VCaP (cell line): ENCODE data around the gene SKI.

ENCODE experiments used
- H3K27ac ChIP-seq: fragments of 450-650 bp; 2 replicates; pipeline ENCODE4 v1.5.1; 2017
- TF ChIP-seq, protein P1 (sequence below): fragments of 450-650 bp; conservative IDR thresholded peaks from 2 replicates; pipeline ENCODE4 v1.5.1; 2017; ENCODE audit warnings: mild to moderate bottlenecking, moderate library complexity

SKI gene

DNA sequence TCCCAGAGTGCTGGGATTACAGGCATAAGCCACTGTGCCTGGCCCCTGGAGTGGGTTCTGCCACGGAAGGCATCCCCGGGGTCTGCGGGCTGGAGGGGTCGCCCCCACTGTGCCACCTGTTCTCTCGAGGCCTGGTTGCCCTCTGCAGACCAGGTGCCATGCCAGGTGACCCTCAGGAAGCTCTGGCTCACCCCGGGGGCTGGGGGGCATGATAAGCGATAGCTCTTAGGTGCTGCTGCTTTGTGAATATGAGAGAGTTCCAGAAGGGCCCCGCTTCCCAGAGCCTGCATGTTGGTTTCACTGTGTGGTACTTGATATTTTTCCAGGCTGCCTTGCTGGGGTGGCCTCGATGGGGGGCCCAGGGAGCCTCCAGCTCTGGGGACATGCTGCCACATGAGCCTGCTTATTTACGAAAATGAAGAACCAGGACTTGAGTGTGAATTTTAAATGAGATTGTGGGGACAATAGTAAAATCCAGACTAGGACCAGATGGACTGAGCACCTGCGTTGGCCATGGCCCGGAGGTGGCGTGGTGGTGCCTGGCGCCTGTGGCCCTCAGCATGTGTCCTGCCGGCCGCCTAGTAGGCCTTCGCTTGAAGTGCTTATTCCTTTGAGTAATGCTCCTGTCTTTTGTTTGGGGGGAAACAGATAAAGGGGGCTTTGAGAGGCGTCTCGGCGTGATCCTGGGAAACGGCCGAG, 7.3 kb downstream of the SKI start:
- H3K27ac ChIP-seq, result peak overlapping the region; percentile 93; the same call in 1 of the 2 replicates
- TF ChIP-seq, protein P1, sequence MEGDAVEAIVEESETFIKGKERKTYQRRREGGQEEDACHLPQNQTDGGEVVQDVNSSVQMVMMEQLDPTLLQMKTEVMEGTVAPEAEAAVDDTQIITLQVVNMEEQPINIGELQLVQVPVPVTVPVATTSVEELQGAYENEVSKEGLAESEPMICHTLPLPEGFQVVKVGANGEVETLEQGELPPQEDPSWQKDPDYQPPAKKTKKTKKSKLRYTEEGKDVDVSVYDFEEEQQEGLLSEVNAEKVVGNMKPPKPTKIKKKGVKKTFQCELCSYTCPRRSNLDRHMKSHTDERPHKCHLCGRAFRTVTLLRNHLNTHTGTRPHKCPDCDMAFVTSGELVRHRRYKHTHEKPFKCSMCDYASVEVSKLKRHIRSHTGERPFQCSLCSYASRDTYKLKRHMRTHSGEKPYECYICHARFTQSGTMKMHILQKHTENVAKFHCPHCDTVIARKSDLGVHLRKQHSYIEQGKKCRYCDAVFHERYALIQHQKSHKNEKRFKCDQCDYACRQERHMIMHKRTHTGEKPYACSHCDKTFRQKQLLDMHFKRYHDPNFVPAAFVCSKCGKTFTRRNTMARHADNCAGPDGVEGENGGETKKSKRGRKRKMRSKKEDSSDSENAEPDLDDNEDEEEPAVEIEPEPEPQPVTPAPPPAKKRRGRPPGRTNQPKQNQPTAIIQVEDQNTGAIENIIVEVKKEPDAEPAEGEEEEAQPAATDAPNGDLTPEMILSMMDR, result no peak

DNA sequence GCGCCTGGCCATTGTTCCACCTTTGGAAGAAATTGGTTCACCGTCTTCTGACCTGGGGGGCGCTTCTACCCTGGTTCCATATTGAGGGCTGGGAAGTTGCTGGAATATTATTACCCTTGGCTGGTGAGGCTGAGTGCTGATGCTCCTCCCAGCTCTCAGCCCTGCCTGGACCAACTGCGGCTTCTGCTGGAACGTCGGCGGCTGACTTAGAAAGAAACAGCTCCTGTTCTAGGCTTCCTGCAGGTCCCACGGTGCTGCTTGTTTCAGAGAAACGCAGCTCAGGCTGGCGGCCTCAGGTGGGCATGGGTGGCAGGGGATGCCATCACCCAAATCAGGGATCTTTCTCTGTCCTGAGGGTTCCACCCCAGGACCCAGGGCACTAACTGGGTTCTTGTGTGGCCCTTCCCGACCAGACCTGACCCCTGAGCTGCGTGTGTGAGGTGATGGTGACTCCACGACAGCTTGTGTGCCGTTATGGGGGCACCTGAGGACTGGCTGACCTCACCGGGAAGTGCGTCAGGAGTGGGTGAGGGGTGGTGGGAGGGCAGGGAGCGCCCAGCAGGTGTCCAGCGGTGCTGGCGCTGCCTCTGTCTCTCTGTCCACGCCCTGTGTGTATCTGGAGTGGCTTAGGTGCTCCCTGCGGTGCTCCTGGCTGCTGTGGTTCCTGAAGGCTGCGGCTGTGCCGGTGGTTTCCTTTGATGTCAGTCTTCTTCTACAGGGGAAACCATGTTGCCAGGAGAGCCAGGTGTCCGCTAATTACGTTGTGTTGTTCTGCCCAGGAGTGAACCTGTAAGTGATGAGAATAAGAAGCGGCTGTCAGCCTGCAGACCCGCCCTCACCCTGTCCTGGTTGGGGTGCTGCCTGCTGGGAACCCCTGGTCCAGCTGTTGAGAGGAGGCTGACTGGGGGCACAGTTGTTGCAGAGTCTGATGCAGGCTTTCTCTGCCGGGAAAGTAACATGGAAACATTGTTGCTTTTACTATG, 8.9 kb downstream of the SKI start:
- peak overlapping the region; percentile 57; the same call in 1 of the 2 replicates for H3K27ac ChIP-seq
- TF ChIP-seq, protein P1, result no peak

DNA sequence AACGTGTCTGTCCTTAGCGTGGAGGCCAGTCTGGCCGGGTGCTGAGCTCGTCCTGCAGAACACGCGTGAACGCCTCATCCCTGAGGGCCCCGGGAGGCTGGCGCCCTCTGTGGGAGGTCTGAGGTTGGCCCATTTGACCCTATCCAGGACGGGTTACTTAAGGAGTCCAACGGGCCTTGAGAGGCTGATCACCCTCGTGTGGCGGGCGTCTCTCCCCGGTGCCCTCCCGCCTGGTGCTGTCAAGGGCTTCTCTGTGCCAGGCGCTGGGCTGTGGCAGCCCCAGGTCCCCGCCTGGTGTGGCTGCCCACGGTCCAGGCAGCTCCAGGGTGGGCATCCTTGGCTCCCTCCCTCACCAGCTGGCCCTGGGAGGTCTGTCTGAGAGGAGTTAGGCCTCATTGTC, 9.7 kb downstream of the SKI start:
- H3K27ac ChIP-seq, result peak overlapping the region; percentile 57; the same call in 1 of the 2 replicates
- TF ChIP-seq, protein P1, result peak; percentile 23; the same call in 1 of the 2 replicates

DNA sequence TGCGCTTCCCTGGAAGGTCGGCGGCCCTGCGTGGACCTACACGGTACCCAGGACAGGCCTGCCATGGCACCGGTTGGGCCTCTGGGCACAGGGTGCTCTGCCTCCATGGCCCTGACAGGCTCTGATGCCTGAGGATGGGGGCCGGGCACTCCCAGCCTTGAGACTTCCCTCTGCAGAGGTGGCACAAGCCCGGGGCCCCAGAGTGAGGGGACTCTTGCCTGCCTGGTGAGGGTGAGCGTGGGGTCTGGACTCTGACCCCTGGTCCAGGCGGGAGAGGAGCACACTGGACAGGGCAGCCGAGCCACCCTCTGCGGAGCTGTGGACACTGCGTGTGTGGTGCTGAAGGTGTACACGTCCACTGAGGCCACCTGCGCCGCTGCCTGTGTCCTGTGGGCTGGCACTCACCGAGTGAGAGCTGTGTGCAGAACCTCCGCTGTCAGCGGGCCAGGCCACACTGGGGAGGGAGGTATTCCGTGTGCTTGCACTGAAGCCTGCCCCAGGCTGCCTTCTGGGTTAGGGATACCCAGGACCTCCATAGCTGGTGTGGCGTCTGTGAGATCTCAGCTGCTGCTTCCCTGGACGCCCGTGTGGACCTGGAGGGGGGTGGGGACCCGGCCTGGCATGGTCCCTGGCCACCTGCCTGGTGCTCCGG, 10.4 kb downstream of the SKI start:
- TF ChIP-seq, protein P1, result no peak

DNA sequence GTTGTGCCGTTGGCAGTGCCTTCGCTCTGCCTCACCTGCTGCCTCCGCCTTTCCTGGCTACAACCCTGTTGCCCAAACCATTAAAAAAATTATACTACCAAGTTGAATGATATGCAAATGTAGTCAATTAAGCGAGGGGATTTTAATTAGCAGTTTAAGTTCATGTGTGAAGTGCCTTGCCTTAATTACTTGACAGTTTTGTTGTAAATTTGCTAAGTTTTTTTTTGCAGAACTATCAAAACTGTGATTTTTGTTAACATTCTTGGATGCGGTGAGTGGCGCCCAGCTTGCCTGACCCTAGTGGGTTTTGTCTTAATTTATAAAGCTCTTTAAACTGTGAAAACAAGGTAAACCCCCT, 10.9 kb downstream of the SKI start:
- H3K27ac ChIP-seq, result peak overlapping the region; percentile 57
- TF ChIP-seq, protein P1, result no peak

More for the DNA sequence above, 10.4 kb downstream of the SKI start:
- peak overlapping the region; percentile 57 for H3K27ac ChIP-seq

DNA sequence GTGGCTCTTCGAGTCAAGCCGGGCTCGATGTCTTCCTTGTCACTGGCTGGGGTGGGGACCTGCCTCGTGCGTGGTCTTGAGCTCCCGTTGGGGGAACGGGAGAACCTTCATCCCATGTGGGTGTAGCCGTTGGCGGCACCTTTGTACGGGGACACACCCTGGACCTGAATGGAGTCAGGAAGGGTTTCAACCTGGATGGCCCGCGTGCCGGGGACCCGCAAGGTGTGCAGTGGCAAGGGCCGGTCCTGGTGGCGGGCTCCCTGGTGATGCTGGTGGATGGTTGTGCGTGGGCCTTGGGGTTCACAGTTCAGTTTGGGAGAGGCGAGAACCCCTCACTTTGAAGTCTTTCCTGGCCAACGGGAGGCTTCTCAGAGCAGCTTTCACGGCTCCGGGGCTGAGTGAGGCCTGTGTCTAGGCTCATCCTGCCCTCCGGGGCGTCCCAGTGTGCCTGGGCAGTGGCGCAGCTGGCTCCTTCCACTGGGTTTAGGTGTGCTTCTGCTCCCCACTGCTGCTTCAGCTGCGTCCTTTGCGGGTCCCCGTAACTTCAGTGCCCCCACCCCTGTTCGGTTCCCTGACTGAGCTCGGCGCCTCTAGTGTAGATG, 11.4 kb downstream of the SKI start:
- H3K27ac ChIP-seq, result peak overlapping the region; percentile 57
- TF ChIP-seq, protein P1, result no peak
